Measurements from ENCODE around the gene CLTC. TPM values are rescaled to one million over a fixed set of nuclear protein-coding genes. Genes with fewer than 3 reads are reported as not detected.

Gene CLTC
- total RNA-seq, 1 donor = 487 TPM

DNA sequence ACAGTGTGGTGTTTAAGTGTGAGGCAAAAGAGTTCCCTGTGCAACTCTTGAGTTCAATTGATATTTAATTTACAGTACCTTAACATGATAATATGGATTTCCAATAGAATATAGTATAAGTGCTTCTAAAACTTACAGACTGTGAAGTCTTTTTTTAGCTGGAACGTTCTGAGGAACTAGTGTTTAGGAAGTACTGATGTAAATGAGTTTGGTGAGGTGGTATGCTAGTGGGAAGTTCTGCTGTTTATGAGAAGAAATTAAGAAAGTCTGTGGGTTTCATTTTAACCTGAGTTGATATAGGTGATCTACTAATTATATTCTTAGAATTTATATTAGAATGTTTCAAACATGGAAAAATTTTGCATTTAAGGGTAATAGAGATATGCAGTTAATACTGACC, 55.5 kb downstream of the CLTC start:
- DNase-seq (ENCODE audit: low read depth) = no peak
- H3K4me3 ChIP-seq (ENCODE audit: low read depth, low read length) = no peak overlapping the region
- TF ChIP-seq, protein P1, sequence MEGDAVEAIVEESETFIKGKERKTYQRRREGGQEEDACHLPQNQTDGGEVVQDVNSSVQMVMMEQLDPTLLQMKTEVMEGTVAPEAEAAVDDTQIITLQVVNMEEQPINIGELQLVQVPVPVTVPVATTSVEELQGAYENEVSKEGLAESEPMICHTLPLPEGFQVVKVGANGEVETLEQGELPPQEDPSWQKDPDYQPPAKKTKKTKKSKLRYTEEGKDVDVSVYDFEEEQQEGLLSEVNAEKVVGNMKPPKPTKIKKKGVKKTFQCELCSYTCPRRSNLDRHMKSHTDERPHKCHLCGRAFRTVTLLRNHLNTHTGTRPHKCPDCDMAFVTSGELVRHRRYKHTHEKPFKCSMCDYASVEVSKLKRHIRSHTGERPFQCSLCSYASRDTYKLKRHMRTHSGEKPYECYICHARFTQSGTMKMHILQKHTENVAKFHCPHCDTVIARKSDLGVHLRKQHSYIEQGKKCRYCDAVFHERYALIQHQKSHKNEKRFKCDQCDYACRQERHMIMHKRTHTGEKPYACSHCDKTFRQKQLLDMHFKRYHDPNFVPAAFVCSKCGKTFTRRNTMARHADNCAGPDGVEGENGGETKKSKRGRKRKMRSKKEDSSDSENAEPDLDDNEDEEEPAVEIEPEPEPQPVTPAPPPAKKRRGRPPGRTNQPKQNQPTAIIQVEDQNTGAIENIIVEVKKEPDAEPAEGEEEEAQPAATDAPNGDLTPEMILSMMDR (IDR thresholded peaks at IDR 0.05; ENCODE audit: insufficient read depth, low read length) = no peak

DNA sequence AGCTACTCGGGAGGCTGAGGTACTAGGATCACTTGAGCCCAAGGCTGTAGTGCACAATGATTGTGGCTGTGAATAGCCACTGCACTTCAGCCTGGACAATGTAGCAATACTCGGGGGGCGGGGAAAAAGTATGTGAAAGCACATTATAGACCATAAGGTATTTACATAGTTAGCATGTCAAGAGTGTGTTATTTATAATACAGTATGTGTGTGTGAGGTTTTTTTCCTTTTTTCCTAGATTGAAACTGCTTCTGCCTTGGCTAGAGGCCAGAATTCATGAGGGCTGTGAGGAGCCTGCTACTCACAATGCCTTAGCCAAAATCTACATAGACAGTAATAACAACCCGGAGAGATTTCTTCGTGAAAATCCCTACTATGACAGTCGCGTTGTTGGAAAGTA, 57.0 kb downstream of the CLTC start:
- no peak overlapping the region for H3K4me3 ChIP-seq (ENCODE audit: low read depth, low read length)
- DNase-seq (ENCODE audit: low read depth) = no peak
- TF ChIP-seq, protein P1 (IDR thresholded peaks at IDR 0.05; ENCODE audit: insufficient read depth, low read length) = no peak

DNA sequence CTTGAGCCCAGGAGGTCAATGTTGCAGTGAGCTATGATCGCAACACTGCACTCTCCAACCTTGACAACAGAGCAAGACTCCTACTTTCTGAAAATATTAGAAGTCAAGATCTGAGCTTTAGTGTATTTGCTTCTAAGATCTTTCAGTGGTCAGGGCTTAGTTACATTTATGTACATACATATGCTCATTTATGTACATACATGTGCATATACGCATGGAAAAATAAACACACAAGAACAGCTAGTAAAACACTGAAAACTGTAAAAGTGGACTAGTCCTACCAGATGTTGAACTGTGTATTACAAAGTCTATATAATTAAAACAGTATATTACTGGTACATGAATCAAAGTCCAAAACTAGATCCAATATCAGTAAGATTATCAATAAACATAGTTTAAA, 59.2 kb downstream of the CLTC start:
- TF ChIP-seq, protein P1 (IDR thresholded peaks at IDR 0.05; ENCODE audit: insufficient read depth, low read length) = no peak
- DNase-seq (ENCODE audit: low read depth) = no peak
- no peak overlapping the region for H3K4me3 ChIP-seq (ENCODE audit: low read depth, low read length)

DNA sequence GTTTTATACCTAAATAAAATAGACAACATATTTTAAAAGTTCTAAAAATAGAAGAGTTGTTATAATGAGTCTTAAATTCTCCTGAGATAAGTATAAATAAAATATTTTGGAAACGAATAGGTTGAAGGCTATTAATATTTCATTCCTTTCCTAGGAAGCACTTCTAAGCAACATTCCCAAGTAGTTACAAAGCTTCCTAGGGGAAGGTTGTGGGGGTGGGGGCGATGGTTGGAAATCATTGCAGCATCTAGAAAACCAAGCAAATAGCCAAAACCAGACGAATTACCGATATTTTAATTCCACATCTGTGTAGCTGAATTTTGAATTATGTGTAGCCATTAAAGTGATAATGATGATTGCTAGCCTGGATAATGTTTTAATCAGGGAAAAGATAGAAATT, 60.6 kb downstream of the CLTC start:
- no peak overlapping the region for H3K4me3 ChIP-seq (ENCODE audit: low read depth, low read length)
- TF ChIP-seq, protein P1 (IDR thresholded peaks at IDR 0.05; ENCODE audit: insufficient read depth, low read length) = no peak

DNA sequence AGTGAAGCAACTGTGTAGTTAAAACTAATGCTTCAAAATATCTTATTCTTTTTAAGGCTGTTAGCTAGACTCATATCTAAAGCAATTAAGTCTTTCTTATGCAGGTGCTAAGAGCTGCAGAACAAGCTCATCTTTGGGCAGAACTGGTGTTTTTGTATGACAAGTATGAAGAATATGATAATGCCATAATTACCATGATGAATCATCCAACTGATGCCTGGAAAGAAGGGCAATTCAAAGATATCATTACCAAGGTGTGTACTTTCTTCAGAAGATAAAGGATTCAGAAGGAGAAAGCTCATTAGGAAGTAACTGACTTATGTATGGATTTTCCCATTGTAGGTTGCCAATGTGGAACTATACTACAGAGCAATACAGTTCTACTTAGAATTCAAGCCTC, 63.6 kb downstream of the CLTC start:
- TF ChIP-seq, protein P1 (IDR thresholded peaks at IDR 0.05; ENCODE audit: insufficient read depth, low read length) = no peak
- DNase-seq (ENCODE audit: low read depth) = no peak

More for the DNA sequence above, 60.6 kb downstream of the CLTC start:
- DNase-seq (ENCODE audit: low read depth) = peak; percentile 37

DNA sequence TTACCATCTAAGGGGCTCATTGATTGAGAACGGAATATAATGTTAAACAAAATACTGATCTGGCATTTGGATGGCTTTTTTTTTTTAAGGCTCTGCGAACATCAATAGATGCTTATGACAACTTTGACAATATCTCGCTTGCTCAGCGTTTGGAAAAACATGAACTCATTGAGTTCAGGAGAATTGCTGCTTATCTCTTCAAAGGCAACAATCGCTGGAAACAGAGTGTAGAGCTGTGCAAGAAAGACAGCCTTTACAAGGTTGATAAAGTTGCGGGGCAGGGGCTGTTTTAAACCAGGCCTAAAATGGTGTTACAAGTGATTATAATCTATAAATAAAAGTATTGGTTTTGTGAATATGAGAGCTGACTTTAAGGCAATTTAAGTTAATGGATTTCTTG, 65.3 kb downstream of the CLTC start:
- H3K4me3 ChIP-seq (ENCODE audit: low read depth, low read length) = no peak overlapping the region
- TF ChIP-seq, protein P1 (IDR thresholded peaks at IDR 0.05; ENCODE audit: insufficient read depth, low read length) = no peak
- no peak for DNase-seq (ENCODE audit: low read depth)

More for the DNA sequence above, 63.6 kb downstream of the CLTC start:
- no peak overlapping the region for H3K4me3 ChIP-seq (ENCODE audit: low read depth, low read length)

DNA sequence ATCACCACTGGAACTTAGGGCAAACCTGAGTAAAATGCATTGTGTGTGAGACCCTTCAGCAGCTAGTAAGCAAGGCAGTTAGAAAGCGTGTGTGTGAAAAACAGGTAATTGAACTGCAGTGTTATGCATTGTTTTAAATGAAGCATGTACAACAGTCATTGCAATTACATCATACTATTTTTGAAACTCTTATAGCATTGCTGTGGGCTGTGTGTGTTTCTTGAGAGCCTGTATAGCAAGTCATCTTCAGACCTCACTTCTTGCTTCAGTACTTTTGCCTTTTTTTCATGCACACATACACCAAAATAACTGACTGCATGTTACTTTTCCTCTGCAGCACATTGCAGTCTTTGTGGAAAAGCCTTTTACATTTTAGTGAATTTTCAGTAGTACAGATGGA, 68.3 kb downstream of the CLTC start:
- DNase-seq (ENCODE audit: low read depth) = no peak
- TF ChIP-seq, protein P1 (IDR thresholded peaks at IDR 0.05; ENCODE audit: insufficient read depth, low read length) = no peak
- H3K4me3 ChIP-seq (ENCODE audit: low read depth, low read length) = no peak overlapping the region
